ENCODE data around the gene NFIX.

DNA sequence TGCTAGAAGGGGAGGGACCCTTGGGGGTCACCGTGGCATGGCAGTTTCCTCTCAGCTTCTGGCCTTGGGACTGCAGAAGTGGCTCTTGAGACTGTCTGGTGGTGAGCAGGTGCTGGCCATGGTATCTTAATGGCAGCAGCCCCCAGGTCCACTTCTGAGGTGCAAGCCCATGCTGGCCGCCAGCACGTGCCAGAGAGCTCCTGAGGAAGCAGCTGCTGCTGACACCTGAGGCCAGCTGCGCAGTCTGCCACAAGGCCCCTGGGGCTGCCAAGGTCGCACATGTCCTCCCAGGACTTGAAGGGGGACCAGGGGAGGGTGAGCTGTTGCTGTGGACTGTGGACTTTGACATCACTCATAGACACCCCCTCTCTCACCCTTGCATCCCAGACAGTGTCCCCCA lies 48.0 kb downstream of the NFIX start:
- TF ChIP-seq, protein P1, sequence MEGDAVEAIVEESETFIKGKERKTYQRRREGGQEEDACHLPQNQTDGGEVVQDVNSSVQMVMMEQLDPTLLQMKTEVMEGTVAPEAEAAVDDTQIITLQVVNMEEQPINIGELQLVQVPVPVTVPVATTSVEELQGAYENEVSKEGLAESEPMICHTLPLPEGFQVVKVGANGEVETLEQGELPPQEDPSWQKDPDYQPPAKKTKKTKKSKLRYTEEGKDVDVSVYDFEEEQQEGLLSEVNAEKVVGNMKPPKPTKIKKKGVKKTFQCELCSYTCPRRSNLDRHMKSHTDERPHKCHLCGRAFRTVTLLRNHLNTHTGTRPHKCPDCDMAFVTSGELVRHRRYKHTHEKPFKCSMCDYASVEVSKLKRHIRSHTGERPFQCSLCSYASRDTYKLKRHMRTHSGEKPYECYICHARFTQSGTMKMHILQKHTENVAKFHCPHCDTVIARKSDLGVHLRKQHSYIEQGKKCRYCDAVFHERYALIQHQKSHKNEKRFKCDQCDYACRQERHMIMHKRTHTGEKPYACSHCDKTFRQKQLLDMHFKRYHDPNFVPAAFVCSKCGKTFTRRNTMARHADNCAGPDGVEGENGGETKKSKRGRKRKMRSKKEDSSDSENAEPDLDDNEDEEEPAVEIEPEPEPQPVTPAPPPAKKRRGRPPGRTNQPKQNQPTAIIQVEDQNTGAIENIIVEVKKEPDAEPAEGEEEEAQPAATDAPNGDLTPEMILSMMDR (IDR thresholded peaks at IDR 0.05), result no peak
- TF ChIP-seq EP300 (IDR thresholded peaks at IDR 0.05), result no peak
- TF ChIP-seq POLR2A (IDR thresholded peaks at IDR 0.05), result no peak

Measured in ovary (tissue), 3 donors.